ENCODE measurements around the gene EML6. TPM values are rescaled to one million over a fixed set of nuclear protein-coding genes. Genes with fewer than 3 reads are reported as not detected.

EML6 gene
- total RNA-seq, 1 donor from 2014 or later, result 8.1 TPM

GRCh38 chr2:54845514-54845913 lies 122.1 kb downstream of the EML6 start:
- no peak overlapping the region for H3K4me3 Mint-ChIP-seq
- TF ChIP-seq CTCF (conservative IDR thresholded peaks at IDR 0.05), result no peak
- no peaks in the 10 kb centered on the region for H3K9me3 Mint-ChIP-seq

GRCh38 chr2:54850171-54851122 lies 127.0 kb downstream of the EML6 start:
- no peak for DNase-seq (ENCODE audit: extremely low spot score, unreplicated experiment)
- Mint-ChIP-seq H3K9me3 (no peaks in the 10 kb centered on the region), H3K36me3 (no peaks in the 10 kb centered on the region), H3K4me1 (ENCODE audit: unreplicated experiment) (no peaks in the 10 kb centered on the region), H3K27me3 (no peaks in the 10 kb centered on the region), H3K27ac (no peak overlapping the region), H3K4me3 (no peak overlapping the region)
- TF ChIP-seq CTCF (conservative IDR thresholded peaks at IDR 0.05), result no peak

More at GRCh38 chr2:54845514-54845913, 122.1 kb downstream of the EML6 start:
- Mint-ChIP-seq H3K36me3 (no peaks in the 10 kb centered on the region), H3K4me1 (ENCODE audit: unreplicated experiment) (no peaks in the 10 kb centered on the region), H3K27ac (no peak overlapping the region), H3K27me3 (no peaks in the 10 kb centered on the region)
- DNase-seq (ENCODE audit: extremely low spot score, unreplicated experiment), result no peak

GRCh38 chr2:54853616-54854310 lies 130.3 kb downstream of the EML6 start:
- Mint-ChIP-seq H3K36me3 (no peaks in the 10 kb centered on the region), H3K9me3 (no peaks in the 10 kb centered on the region), H3K27ac (no peak overlapping the region), H3K4me3 (no peak overlapping the region), H3K4me1 (ENCODE audit: unreplicated experiment) (no peaks in the 10 kb centered on the region), H3K27me3 (no peaks in the 10 kb centered on the region)
- no peak for TF ChIP-seq CTCF (conservative IDR thresholded peaks at IDR 0.05)
- no peak for DNase-seq (ENCODE audit: extremely low spot score, unreplicated experiment)

GRCh38 chr2:54855434-54855833 lies 132.0 kb downstream of the EML6 start:
- DNase-seq (ENCODE audit: extremely low spot score, unreplicated experiment), result no peak
- TF ChIP-seq CTCF (conservative IDR thresholded peaks at IDR 0.05), result no peak
- H3K9me3 Mint-ChIP-seq, result no peaks in the 10 kb centered on the region
- no peaks in the 10 kb centered on the region for H3K27me3 Mint-ChIP-seq
- H3K4me3 Mint-ChIP-seq, result no peak overlapping the region
- no peaks in the 10 kb centered on the region for H3K36me3 Mint-ChIP-seq
- H3K27ac Mint-ChIP-seq, result no peak overlapping the region
- no peaks in the 10 kb centered on the region for H3K4me1 Mint-ChIP-seq (ENCODE audit: unreplicated experiment)

- TF ChIP-seq CTCF (conservative IDR thresholded peaks at IDR 0.05), result no peak
- H3K27ac Mint-ChIP-seq, result no peak overlapping the region
- no peak overlapping the region for H3K4me3 Mint-ChIP-seq
- no peaks in the 10 kb centered on the region for H3K36me3 Mint-ChIP-seq
- no peaks in the 10 kb centered on the region for H3K4me1 Mint-ChIP-seq (ENCODE audit: unreplicated experiment)
- no peaks in the 10 kb centered on the region for H3K27me3 Mint-ChIP-seq
- H3K9me3 Mint-ChIP-seq, result no peaks in the 10 kb centered on the region
- no peak for DNase-seq (ENCODE audit: extremely low spot score, unreplicated experiment)
Measured at GRCh38 chr2:54858021-54858681, 134.7 kb downstream of the EML6 start.
